Neural progenitor cell (in vitro differentiated cells): Measurements from ENCODE around the gene DNER. TPM values are rescaled to one million over a fixed set of nuclear protein-coding genes. Genes with fewer than 3 reads are reported as not detected.

ENCODE experiments used
- DNase-seq: peaks from one replicate; pipeline ENCODE4 v3.0.0-alpha.2; 2016; ENCODE audit warnings: low spot score
- H2AFZ ChIP-seq: fragments of 200-600 bp; sonication (generic); replicated peaks from 2 replicates; pipeline ENCODE4 v1.6.1; 2016; ENCODE audit warnings: antibody characterized with exemption
- H3F3A ChIP-seq: fragments of 200-600 bp; sonication (generic); 2 replicates; pipeline ENCODE4 v1.6.1; 2016; ENCODE audit warnings: antibody characterized with exemption, low read depth
- H3K27ac ChIP-seq: fragments of 200-600 bp; sonication (generic); 2 replicates; pipeline ENCODE4 v1.5.1; 2016; ENCODE audit warnings: mild to moderate bottlenecking
- H3K27me3 ChIP-seq: fragments of 200-600 bp; sonication (generic); 2 replicates; pipeline ENCODE4 v1.6.1; 2016; ENCODE audit warnings: mild to moderate bottlenecking, moderate library complexity
- H3K36me3 ChIP-seq: fragments of 200-600 bp; sonication (generic); 2 replicates; pipeline ENCODE4 v1.5.1; 2016
- H3K4me1 ChIP-seq: fragments of 200-600 bp; sonication (generic); 2 replicates; pipeline ENCODE4 v1.6.1; 2016; ENCODE audit warnings: mixed run types
- H3K4me2 ChIP-seq: fragments of 200-600 bp; sonication (generic); 2 replicates; pipeline ENCODE4 v1.6.1; 2016
- H3K4me3 ChIP-seq: fragments of 200-600 bp; sonication (generic); 2 replicates; pipeline ENCODE4 v1.5.1; 2016
- H3K79me2 ChIP-seq: fragments of 200-600 bp; sonication (generic); 2 replicates; pipeline ENCODE4 v1.6.1; 2016; ENCODE audit warnings: low read depth
- H3K9ac ChIP-seq: fragments of 200-600 bp; sonication (generic); 2 replicates; pipeline ENCODE4 v1.6.1; 2016
- H3K9me3 ChIP-seq: fragments of 200-600 bp; sonication (generic); 2 replicates; pipeline ENCODE4 v1.5.1; 2016; ENCODE audit warnings: low read depth
- H4K20me1 ChIP-seq: fragments of 200-600 bp; sonication (generic); 2 replicates; pipeline ENCODE4 v1.6.1; 2016; ENCODE audit warnings: low read depth
- H3K27ac Mint-ChIP-seq: 3 replicates; pipeline ENCODE4 v1.8.0; 2021; ENCODE audit warnings: mixed read lengths
- H3K27me3 Mint-ChIP-seq: 2 replicates; pipeline ENCODE4 v1.8.0; 2022; ENCODE audit warnings: low read depth, mild to moderate bottlenecking, inconsistent platforms, moderate library complexity, mixed read lengths; ENCODE audit not compliant: insufficient read depth
- H3K36me3 Mint-ChIP-seq: 3 replicates; pipeline ENCODE4 v1.8.0; 2021; ENCODE audit warnings: mixed read lengths
- H3K4me1 Mint-ChIP-seq: 3 replicates; pipeline ENCODE4 v1.8.0; 2021; ENCODE audit warnings: mixed read lengths
- H3K4me3 Mint-ChIP-seq: 3 replicates; pipeline ENCODE4 v1.8.0; 2021; ENCODE audit warnings: mild to moderate bottlenecking, moderate library complexity, mixed read lengths
- H3K9me3 Mint-ChIP-seq: 3 replicates; pipeline ENCODE4 v1.8.0; 2020; ENCODE audit warnings: mixed read lengths
- CTCF ChIP-seq: fragments of 200-600 bp; sonication (generic); IDR thresholded peaks from 2 replicates; pipeline ENCODE4 v1.5.1; 2017; ENCODE audit warnings: antibody characterized with exemption, mild to moderate bottlenecking
- EZH2 ChIP-seq: fragments of 200-600 bp; sonication (generic); IDR thresholded peaks from 2 replicates; pipeline ENCODE4 v1.6.1; 2017; ENCODE audit warnings: antibody characterized with exemption, mild to moderate bottlenecking, moderate library complexity
- EZH2phosphoT487 ChIP-seq: fragments of 200-600 bp; sonication (generic); IDR thresholded peaks from 2 replicates; pipeline ENCODE4 v1.6.1; 2017; ENCODE audit warnings: antibody characterized with exemption
- total RNA-seq: library from RNA; depleted of rRNA; stranded (reverse); fragments of >200 nt; gene quantifications from 2 replicates; pipeline ENCODE4 v1.2.3, GENCODE V29; 2015; ENCODE audit warnings: low replicate concordance

Gene DNER
- total RNA-seq, 1 donor from 2014 or later, result 0.97 TPM

GRCh38 chr2:229486673-229487072 lies 227.7 kb downstream of the DNER start:
- peak; percentile 32 for DNase-seq
- H3K27ac Mint-ChIP-seq, result no peak overlapping the region

GRCh38 chr2:229485857-229486256 lies 228.5 kb downstream of the DNER start:
- no peaks in the 10 kb centered on the region for H3K27me3 ChIP-seq
- TF ChIP-seq EZH2, result no peak
- TF ChIP-seq EZH2phosphoT487, result no peak
- no peak for TF ChIP-seq CTCF
- peaks cover 3% of the 10 kb centered on the region for H3K4me1 Mint-ChIP-seq
- DNase-seq, result peak; percentile 3
- no peak overlapping the region for H3K4me2 ChIP-seq
- H3K4me3 ChIP-seq, result no peak overlapping the region
- no peaks in the 10 kb centered on the region for H3F3A ChIP-seq
- H3K9me3 Mint-ChIP-seq, result peaks cover under 1% of the 10 kb centered on the region
- peak overlapping the region; percentile 27 for H2AFZ ChIP-seq
- no peak overlapping the region for H3K9ac ChIP-seq
- no peaks in the 10 kb centered on the region for H3K36me3 Mint-ChIP-seq
- no peak overlapping the region for H3K27ac Mint-ChIP-seq
- no peaks in the 10 kb centered on the region for H3K27me3 Mint-ChIP-seq
- no peaks in the 10 kb centered on the region for H3K9me3 ChIP-seq
- H3K79me2 ChIP-seq, result no peaks in the 10 kb centered on the region
- H3K36me3 ChIP-seq, result no peaks in the 10 kb centered on the region
- peaks cover 20% of the 10 kb centered on the region for H3K4me1 ChIP-seq
- H4K20me1 ChIP-seq, result no peaks in the 10 kb centered on the region
- no peak overlapping the region for H3K27ac ChIP-seq
- H3K4me3 Mint-ChIP-seq, result no peak overlapping the region

More at GRCh38 chr2:229486673-229487072, 227.7 kb downstream of the DNER start:
- Histone ChIP-seq H2AFZ (no peak overlapping the region), H3K4me1 (peaks cover 19% of the 10 kb centered on the region), H3K9ac (no peak overlapping the region), H3K79me2 (no peaks in the 10 kb centered on the region), H3K4me2 (no peak overlapping the region), H3K27ac (no peak overlapping the region), H3K4me3 (no peak overlapping the region), H3K36me3 (no peaks in the 10 kb centered on the region), H3F3A (no peaks in the 10 kb centered on the region), H3K27me3 (no peaks in the 10 kb centered on the region), H3K9me3 (no peaks in the 10 kb centered on the region), H4K20me1 (no peaks in the 10 kb centered on the region)
- peaks cover 3% of the 10 kb centered on the region for H3K9me3 Mint-ChIP-seq
- H3K27me3 Mint-ChIP-seq, result no peaks in the 10 kb centered on the region
- no peak for TF ChIP-seq CTCF
- H3K4me1 Mint-ChIP-seq, result peaks cover 3% of the 10 kb centered on the region
- H3K4me3 Mint-ChIP-seq, result no peak overlapping the region
- H3K36me3 Mint-ChIP-seq, result no peaks in the 10 kb centered on the region

- DNase-seq, result no peak
- Mint-ChIP-seq H3K36me3 (no peaks in the 10 kb centered on the region), H3K4me3 (no peak overlapping the region), H3K9me3 (no peaks in the 10 kb centered on the region), H3K27me3 (peaks cover 2% of the 10 kb centered on the region), H3K4me1 (peaks cover 2% of the 10 kb centered on the region), H3K27ac (no peak overlapping the region)
- Histone ChIP-seq H3K4me3 (no peak overlapping the region), H3F3A (no peaks in the 10 kb centered on the region), H3K79me2 (no peaks in the 10 kb centered on the region), H3K9ac (no peak overlapping the region), H3K4me1 (peaks cover 7% of the 10 kb centered on the region), H2AFZ (no peak overlapping the region), H3K27ac (no peak overlapping the region), H3K36me3 (no peaks in the 10 kb centered on the region), H3K4me2 (no peak overlapping the region), H3K27me3 (no peaks in the 10 kb centered on the region), H3K9me3 (no peaks in the 10 kb centered on the region), H4K20me1 (no peaks in the 10 kb centered on the region)
- TF ChIP-seq EZH2phosphoT487 (no peak), EZH2 (no peak), CTCF (no peak)
Measured at GRCh38 chr2:229477269-229477755, 237.0 kb downstream of the DNER start.
